DLD1 (cell line): ENCODE data around the gene C1QTNF1.
"Not testable (repeated sequence)": the region's sequence is repeated elsewhere in the genome, so short reads cannot be mapped to it uniquely, and the experiment has no call there.

Experiments
- in situ Hi-C: cut with HindIII; loops from 2 replicates; pipeline ENCODE4 v1.10.0; 2017; ENCODE audit warnings: low sequenced_read_pairs

C1QTNF1 gene

GRCh38 chr17:79049821-79050220 is 25.9 kb downstream of the C1QTNF1 start:
- in situ Hi-C loops, result loop anchor here (25.0 kb wide), 1 partner anchor 312 kb away; no protein-coding TSS in a partner anchor

- in situ Hi-C loops, result no loop called here
These were observed 26.6 kb downstream of the C1QTNF1 start for GRCh38 chr17:79050551-79050950.

GRCh38 chr17:79051306-79051705 is 27.3 kb downstream of the C1QTNF1 start:
- in situ Hi-C loops, result no loop called here

- in situ Hi-C loops, result no loop called here
These were observed 28.2 kb downstream of the C1QTNF1 start for GRCh38 chr17:79052131-79052530.

- in situ Hi-C loops, result no loop called here
These were observed 29.4 kb downstream of the C1QTNF1 start for GRCh38 chr17:79053251-79053925.

- in situ Hi-C loops, result no loop called here
These were observed 30.4 kb downstream of the C1QTNF1 start for GRCh38 chr17:79054200-79054960.

DNA sequence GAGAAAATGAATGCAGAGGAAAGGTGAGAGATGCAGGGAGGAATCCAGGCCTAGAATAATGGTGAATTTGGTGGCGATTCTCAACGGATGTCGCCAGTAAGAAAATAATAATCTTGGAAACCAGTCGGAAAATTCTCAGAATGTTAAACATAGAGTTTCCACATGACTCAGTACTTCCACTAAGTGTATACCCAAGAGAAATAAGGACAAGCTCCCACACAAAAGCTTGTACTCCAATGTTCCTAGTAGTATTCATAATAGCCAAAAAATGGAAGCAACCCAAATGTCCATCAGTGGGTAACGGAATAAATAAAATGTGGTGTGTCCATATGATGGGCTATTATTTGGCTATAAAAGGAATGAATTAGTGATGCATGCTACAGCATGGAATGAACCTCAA is 31.2 kb downstream of the C1QTNF1 start:
- in situ Hi-C loops, result no loop called here

DNA sequence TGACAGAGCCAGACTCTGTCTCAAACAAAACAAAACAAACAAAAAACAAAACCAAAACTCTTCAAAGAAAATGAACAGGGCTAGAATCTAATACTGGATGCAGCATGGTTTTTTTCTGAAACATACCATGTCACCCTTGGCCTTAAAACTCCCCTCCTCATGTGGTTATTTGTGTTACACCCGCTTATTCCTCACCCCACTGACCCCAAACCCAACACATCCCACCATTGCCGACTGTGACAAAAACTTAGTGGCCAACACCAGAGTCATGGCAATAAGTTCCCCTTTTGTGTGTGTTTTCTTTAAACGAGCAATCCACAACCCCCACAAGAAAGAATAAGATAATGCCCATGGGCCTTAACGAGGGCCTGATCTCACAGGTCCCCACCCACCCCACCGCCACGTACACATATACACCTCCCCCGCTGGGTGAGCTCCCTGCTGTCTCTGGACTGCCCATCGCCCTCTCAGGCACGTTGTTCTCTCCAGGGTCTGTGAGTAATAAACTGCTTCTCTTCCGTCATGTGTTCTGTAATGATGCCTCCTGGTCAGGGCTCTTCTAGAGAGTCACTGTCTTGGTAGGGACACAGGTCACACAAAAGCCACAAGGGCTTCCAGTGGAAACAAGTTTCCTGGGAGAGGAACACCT is 33.9 kb downstream of the C1QTNF1 start:
- in situ Hi-C loops, result no loop called here

DNA sequence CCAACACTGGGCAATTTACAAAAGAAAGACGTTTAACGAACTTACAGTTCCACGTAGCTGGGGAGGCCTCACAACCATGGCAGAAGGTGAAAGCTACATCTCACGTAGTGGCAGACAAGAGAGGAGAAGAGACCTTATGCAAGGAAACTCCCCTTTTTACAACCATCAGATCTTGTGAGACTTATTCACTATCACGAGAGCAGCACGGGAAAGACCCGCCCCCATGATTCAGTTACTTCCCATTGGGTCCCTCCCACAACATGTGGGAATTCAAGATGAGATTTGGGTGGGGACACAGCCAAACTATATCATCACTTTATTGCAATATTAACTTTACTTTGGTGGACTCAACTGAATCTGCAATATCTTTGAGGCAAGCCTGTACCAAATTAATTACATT is 38.7 kb downstream of the C1QTNF1 start:
- in situ Hi-C loops, result no loop called here

GRCh38 chr17:79064026-79064425 is 40.1 kb downstream of the C1QTNF1 start:
- in situ Hi-C loops, result no loop called here

DNA sequence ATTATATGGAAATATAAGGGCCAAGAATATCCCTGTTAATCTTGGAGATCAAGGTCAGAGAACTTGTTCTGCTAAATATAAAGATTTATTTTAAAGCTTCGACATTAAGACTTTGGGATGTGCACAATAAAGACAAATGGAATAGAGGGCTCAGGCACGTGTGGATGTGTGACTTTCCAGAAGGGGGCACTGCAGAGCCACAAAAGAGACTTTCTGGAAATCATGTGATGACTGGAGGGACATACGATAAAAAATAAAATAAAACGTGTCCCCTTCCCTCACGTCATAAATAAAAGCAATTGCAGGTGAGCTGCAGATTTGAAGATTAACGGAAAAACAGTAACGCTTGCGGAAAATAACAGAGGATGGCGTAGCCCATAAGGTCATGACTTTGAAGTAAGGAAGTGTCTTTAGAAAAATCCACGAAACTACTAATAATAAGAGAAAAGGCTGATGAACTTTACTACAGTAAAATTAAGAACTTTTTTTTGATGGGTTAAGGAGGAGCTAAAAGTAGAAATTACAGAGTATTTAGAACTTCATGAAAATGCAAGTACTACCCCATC is 41.2 kb downstream of the C1QTNF1 start:
- in situ Hi-C loops, result no loop called here

DNA sequence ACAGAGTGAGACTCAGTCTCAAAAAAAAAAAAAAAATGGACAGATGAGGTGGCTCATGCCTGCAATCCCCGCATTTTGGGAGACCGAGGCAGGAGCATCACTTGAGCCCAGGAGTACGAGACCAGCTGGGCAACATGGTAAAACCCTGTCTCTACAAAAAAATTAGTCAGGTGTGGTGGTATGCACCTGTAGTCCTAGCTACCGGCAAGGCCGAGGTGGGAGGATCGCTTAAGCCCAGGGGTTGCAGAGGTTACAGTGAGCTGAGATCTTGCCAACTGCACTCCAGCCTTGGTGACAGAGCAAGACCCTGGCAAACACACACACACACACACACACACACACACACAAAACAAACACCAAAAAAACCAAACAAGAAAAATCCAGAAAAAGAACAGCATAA is 43.0 kb downstream of the C1QTNF1 start:
- in situ Hi-C loops, result no loop called here

DNA sequence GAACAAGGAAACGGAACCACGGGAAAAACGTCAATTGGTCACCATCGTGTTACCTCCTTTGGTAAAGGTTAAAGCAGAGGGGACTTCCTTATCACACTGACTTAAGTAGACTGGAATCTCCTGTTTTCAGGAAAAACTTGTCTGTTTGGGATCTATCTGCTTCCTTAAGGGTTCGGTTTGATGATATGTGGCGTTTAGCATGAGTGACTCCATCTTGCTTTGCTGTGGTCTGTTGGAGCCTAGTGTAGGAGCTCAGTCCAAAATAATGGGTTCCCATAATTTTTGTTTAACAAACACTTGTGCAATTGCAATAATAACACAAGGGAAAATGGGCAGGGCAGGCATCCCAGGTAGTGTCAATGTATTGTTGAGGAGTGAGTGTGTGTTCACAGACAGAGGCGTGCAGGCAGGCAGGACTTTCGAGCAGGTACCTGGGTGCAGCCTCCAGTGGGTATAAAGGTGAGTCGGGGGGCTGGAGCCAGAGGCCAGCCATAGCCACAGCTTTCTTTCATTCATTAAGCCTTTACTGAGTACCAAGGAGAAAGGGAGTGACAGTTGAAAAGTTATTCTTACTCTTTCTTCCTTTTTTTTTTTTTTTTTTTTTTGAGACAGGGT is 46.4 kb downstream of the C1QTNF1 start:
- in situ Hi-C loops, result no loop called here

- in situ Hi-C loops, result no loop called here
These were observed 47.3 kb downstream of the C1QTNF1 start for GRCh38 chr17:79071161-79071740.

- in situ Hi-C loops, result no loop called here
These were observed 48.6 kb downstream of the C1QTNF1 start for GRCh38 chr17:79072544-79072943.

- in situ Hi-C loops, result no loop called here
These were observed 49.2 kb downstream of the C1QTNF1 start for GRCh38 chr17:79073016-79073705.

DNA sequence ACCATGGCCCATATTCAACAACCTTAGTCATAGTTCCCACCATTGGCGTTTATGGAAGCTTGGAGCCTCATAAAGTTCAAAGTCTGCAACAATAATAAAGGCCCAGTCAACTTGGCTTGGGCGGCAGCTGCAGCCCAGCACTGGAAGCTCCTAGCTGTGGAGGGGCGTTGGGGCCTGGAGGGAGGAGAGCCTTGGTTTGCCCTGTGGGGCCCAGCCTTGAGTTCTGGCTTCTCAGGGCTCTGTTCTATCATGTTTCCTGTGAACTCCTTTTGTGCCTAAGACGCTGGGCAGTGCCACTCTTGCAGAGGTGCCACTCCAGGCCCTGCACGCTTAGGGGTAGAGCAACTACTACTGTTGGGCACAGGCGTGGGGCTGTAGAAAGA is 49.7 kb downstream of the C1QTNF1 start:
- in situ Hi-C loops, result no loop called here

DNA sequence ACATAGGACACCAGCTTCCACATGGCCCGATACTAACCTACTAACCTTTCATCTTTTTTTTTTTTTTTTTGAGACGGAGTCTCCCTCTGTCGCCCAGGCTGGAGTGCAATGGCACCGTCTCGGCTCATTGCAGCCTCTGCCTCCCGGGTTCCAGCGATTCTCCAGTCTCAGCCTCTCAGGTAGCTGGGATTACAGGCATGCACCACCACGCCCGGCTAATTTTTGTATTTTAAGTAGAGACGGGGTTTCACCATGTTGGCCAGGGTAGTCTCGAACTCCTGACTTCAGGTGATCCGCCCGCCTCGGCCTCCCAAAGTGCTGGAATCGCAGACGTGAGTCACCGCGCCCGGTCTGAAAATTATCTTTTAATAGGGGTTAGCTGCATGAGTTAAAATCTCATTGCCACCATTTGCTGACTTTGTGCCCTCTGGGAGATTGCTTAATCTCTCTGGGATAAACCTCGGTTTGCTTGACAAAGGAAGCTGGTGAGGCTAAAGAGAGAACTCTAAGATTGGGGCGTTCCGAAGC is 50.2 kb downstream of the C1QTNF1 start:
- in situ Hi-C loops, result not testable (repeated sequence)

- in situ Hi-C loops, result no loop called here
These were observed 50.9 kb downstream of the C1QTNF1 start, which contains the start of gene ENGASE for GRCh38 chr17:79074649-79075445. Gene ENGASE (plus strand): TSS chr17:79074824. CDS start chr17:79074945, 121 bp downstream.
